Measurements from ENCODE around the gene DDX46. TPM values are rescaled to one million over a fixed set of nuclear protein-coding genes. Genes with fewer than 3 reads are reported as not detected.

Gene DDX46
- total RNA-seq, 1 donor from 2014 or later: 79.1 TPM

DNA sequence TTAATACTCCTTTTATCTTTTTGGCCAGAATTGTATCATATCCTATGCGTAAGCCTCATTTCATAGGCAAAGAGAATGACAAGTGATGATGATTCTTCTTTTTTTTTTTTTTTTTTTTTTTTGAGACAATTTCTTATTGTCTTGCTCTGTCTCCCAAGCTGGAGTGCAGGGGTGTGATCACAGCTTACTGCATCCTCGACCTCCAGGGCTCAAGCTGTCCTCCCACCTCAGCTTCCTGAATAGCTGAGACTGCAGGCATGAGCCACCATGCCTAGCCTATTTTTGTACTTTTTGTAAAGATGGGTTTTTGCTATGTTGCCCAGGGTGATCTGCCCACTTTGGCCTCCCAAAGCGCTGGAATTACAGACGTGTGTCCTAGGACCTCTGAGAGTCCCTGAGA is 45.2 kb downstream of the DDX46 start:
- no peak for DNase-seq (ENCODE audit: low spot score)
- H2AFZ ChIP-seq (replicated peaks): no peak overlapping the region
- no peak overlapping the region for H3K27ac Mint-ChIP-seq
- H3K9me3 ChIP-seq (ENCODE audit: low read depth): no peaks in the 10 kb centered on the region
- H3K4me3 ChIP-seq: no peak overlapping the region
- H3F3A ChIP-seq (ENCODE audit: low read depth): peaks cover under 1% of the 10 kb centered on the region
- no peaks in the 10 kb centered on the region for H3K4me1 ChIP-seq
- no peak overlapping the region for H3K4me3 Mint-ChIP-seq
- no peaks in the 10 kb centered on the region for H3K4me1 Mint-ChIP-seq
- H3K4me2 ChIP-seq: no peak overlapping the region
- peaks cover 16% of the 10 kb centered on the region for H3K36me3 Mint-ChIP-seq
- H3K79me2 ChIP-seq (ENCODE audit: low read depth): no peaks in the 10 kb centered on the region
- H3K27me3 ChIP-seq: no peaks in the 10 kb centered on the region
- H3K9me3 Mint-ChIP-seq: no peaks in the 10 kb centered on the region
- TF ChIP-seq EZH2 (IDR thresholded peaks at IDR 0.05): no peak
- TF ChIP-seq, protein P1, sequence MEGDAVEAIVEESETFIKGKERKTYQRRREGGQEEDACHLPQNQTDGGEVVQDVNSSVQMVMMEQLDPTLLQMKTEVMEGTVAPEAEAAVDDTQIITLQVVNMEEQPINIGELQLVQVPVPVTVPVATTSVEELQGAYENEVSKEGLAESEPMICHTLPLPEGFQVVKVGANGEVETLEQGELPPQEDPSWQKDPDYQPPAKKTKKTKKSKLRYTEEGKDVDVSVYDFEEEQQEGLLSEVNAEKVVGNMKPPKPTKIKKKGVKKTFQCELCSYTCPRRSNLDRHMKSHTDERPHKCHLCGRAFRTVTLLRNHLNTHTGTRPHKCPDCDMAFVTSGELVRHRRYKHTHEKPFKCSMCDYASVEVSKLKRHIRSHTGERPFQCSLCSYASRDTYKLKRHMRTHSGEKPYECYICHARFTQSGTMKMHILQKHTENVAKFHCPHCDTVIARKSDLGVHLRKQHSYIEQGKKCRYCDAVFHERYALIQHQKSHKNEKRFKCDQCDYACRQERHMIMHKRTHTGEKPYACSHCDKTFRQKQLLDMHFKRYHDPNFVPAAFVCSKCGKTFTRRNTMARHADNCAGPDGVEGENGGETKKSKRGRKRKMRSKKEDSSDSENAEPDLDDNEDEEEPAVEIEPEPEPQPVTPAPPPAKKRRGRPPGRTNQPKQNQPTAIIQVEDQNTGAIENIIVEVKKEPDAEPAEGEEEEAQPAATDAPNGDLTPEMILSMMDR (IDR thresholded peaks at IDR 0.05): no peak
- TF ChIP-seq EZH2phosphoT487 (IDR thresholded peaks at IDR 0.05): no peak
- no peak overlapping the region for H3K27ac ChIP-seq
- peaks cover 2% of the 10 kb centered on the region for H3K27me3 Mint-ChIP-seq (ENCODE audit: insufficient read depth, low read depth)
- peaks cover 18% of the 10 kb centered on the region for H3K36me3 ChIP-seq
- no peak overlapping the region for H3K9ac ChIP-seq
- H4K20me1 ChIP-seq (ENCODE audit: low read depth): peaks cover 6% of the 10 kb centered on the region

DNA sequence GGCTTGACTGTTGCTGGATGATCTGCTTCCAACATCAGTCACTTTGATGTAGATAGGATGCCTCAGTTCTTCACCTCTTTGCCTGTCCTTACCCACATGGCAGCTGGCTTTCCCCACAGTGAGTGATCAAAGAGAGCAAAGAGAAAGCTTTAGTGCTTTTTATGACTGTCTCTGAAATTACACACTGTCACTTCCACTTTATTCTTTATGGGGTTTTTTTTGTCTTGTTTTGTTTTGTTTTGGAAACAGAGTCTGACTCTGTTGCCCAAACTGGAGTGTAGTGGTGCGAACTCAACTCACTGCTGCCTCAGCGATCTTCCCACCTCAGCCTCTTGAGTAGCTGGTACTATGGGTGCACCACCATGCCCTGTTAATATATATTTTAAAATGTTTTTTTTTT is 54.8 kb downstream of the DDX46 start:
- H3F3A ChIP-seq (ENCODE audit: low read depth): no peaks in the 10 kb centered on the region
- no peaks in the 10 kb centered on the region for H4K20me1 ChIP-seq (ENCODE audit: low read depth)
- DNase-seq (ENCODE audit: low spot score): no peak
- peaks cover 20% of the 10 kb centered on the region for H3K36me3 ChIP-seq
- H3K4me3 ChIP-seq: no peak overlapping the region
- H2AFZ ChIP-seq (replicated peaks): no peak overlapping the region
- no peak overlapping the region for H3K27ac Mint-ChIP-seq
- peaks cover 2% of the 10 kb centered on the region for H3K27me3 Mint-ChIP-seq (ENCODE audit: insufficient read depth, low read depth)
- TF ChIP-seq, protein P1 (IDR thresholded peaks at IDR 0.05): no peak
- TF ChIP-seq EZH2 (IDR thresholded peaks at IDR 0.05) (no peak), EZH2phosphoT487 (IDR thresholded peaks at IDR 0.05) (no peak)
- H3K36me3 Mint-ChIP-seq: peaks cover 23% of the 10 kb centered on the region
- no peak overlapping the region for H3K4me2 ChIP-seq
- H3K27me3 ChIP-seq: no peaks in the 10 kb centered on the region
- no peaks in the 10 kb centered on the region for H3K4me1 Mint-ChIP-seq
- no peak overlapping the region for H3K27ac ChIP-seq
- H3K9ac ChIP-seq: no peak overlapping the region
- no peaks in the 10 kb centered on the region for H3K4me1 ChIP-seq
- no peaks in the 10 kb centered on the region for H3K9me3 Mint-ChIP-seq
- H3K4me3 Mint-ChIP-seq: no peak overlapping the region
- H3K9me3 ChIP-seq (ENCODE audit: low read depth): no peaks in the 10 kb centered on the region
- no peaks in the 10 kb centered on the region for H3K79me2 ChIP-seq (ENCODE audit: low read depth)

DNA sequence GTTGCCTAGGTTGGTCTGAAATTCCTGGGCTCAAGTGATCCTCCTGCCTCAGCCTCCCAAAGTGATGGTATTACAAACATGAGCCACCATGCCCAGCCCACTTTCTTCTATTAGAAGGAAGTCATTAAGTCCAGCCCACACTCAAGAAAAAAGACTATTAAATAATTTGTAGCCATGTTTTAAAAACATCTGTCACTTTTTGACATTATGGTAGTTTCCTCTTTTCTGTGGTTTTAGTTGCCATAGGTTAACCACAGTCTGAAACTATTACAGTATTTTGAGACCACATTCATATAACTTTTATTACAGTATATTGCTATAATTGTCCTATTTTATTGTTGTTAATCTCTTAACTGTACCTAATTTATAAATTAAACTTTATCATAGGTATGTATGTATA is 55.2 kb downstream of the DDX46 start:
- Mint-ChIP-seq H3K4me1 (no peaks in the 10 kb centered on the region), H3K36me3 (peaks cover 25% of the 10 kb centered on the region), H3K27ac (no peak overlapping the region), H3K27me3 (ENCODE audit: insufficient read depth, low read depth) (peaks cover 2% of the 10 kb centered on the region), H3K9me3 (no peaks in the 10 kb centered on the region), H3K4me3 (no peak overlapping the region)
- Histone ChIP-seq H4K20me1 (ENCODE audit: low read depth) (no peaks in the 10 kb centered on the region), H3K9ac (no peak overlapping the region), H3K4me1 (no peaks in the 10 kb centered on the region), H3K27me3 (no peaks in the 10 kb centered on the region), H2AFZ (replicated peaks) (no peak overlapping the region), H3K9me3 (ENCODE audit: low read depth) (no peaks in the 10 kb centered on the region), H3K4me2 (no peak overlapping the region), H3F3A (ENCODE audit: low read depth) (no peaks in the 10 kb centered on the region), H3K4me3 (no peak overlapping the region), H3K27ac (no peak overlapping the region), H3K36me3 (peaks cover 18% of the 10 kb centered on the region), H3K79me2 (ENCODE audit: low read depth) (no peaks in the 10 kb centered on the region)
- no peak for TF ChIP-seq EZH2 (IDR thresholded peaks at IDR 0.05)
- no peak for DNase-seq (ENCODE audit: low spot score)

DNA sequence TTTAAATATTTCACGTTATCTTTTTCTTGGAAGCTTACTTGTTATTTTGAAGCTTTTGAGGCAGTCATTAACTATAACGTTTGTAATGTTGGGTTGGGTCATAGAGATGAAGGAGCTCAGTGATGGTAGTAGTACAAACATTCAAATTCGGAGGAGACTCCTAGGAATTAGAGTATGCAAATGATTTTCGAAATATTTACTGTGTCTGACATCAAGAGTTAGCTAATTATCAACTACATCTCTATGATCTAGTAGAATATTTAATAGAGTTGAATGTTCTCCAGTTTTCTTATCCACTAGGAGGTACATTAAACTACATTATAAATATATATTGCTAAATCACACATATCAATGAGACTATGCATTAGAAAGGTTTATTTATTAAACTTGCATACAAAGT is 58.4 kb downstream of the DDX46 start:
- H3K4me2 ChIP-seq: no peak overlapping the region
- H3K4me3 ChIP-seq: no peak overlapping the region
- no peaks in the 10 kb centered on the region for H3F3A ChIP-seq (ENCODE audit: low read depth)
- H3K27me3 ChIP-seq: no peaks in the 10 kb centered on the region
- TF ChIP-seq, protein P1 (IDR thresholded peaks at IDR 0.05): no peak
- no peak for TF ChIP-seq EZH2 (IDR thresholded peaks at IDR 0.05)
- TF ChIP-seq EZH2phosphoT487 (IDR thresholded peaks at IDR 0.05): no peak
- H3K4me1 ChIP-seq: no peaks in the 10 kb centered on the region
- no peak overlapping the region for H3K27ac ChIP-seq
- H2AFZ ChIP-seq (replicated peaks): no peak overlapping the region
- no peak overlapping the region for H3K9ac ChIP-seq
- Mint-ChIP-seq H3K4me3 (no peak overlapping the region), H3K4me1 (no peaks in the 10 kb centered on the region), H3K27ac (no peak overlapping the region), H3K36me3 (peaks cover 30% of the 10 kb centered on the region), H3K27me3 (ENCODE audit: insufficient read depth, low read depth) (peaks cover 2% of the 10 kb centered on the region), H3K9me3 (no peaks in the 10 kb centered on the region)
- DNase-seq (ENCODE audit: low spot score): no peak
- H3K36me3 ChIP-seq: peaks cover 17% of the 10 kb centered on the region
- H3K9me3 ChIP-seq (ENCODE audit: low read depth): no peaks in the 10 kb centered on the region
- no peaks in the 10 kb centered on the region for H3K79me2 ChIP-seq (ENCODE audit: low read depth)
- no peaks in the 10 kb centered on the region for H4K20me1 ChIP-seq (ENCODE audit: low read depth)
